ENCODE data around the gene FOXP3.
"Not testable (repeated sequence)": the region's sequence is repeated elsewhere in the genome, so short reads cannot be mapped to it uniquely, and the experiment has no call there.

DNA sequence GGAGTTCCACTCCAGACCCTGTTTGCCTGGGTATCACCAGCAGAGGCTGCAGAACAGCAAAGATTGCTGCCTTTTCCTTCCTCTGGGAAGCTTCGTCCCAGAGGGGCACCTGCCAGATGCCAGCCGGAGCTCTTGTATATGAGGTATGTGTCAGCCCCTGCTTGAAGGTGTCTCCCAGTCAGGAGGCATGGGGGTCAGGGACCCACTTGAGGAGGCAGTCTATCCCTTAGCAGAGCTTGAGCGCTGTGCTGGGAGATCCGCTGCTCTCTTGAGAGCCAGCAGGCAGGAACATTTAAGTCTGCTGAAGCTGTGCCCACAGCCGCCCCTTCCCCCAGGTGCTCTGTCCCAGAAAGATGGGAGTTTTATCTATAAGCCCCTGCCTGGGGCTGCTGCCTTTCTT, 34.8 kb upstream of the FOXP3 start:
- TF ChIP-seq, protein P1, sequence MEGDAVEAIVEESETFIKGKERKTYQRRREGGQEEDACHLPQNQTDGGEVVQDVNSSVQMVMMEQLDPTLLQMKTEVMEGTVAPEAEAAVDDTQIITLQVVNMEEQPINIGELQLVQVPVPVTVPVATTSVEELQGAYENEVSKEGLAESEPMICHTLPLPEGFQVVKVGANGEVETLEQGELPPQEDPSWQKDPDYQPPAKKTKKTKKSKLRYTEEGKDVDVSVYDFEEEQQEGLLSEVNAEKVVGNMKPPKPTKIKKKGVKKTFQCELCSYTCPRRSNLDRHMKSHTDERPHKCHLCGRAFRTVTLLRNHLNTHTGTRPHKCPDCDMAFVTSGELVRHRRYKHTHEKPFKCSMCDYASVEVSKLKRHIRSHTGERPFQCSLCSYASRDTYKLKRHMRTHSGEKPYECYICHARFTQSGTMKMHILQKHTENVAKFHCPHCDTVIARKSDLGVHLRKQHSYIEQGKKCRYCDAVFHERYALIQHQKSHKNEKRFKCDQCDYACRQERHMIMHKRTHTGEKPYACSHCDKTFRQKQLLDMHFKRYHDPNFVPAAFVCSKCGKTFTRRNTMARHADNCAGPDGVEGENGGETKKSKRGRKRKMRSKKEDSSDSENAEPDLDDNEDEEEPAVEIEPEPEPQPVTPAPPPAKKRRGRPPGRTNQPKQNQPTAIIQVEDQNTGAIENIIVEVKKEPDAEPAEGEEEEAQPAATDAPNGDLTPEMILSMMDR (IDR thresholded peaks at IDR 0.05), result not testable (repeated sequence)
- TF ChIP-seq POLR2A (IDR thresholded peaks at IDR 0.05), result not testable (repeated sequence)
